Measurements from ENCODE around the gene HMGCS2.

Gene HMGCS2

GRCh38 chr1:119768778-119769177 is at the start of gene HMGCS2:
Gene HMGCS2, minus strand, starts transcription at chr1:119768905. Its CDS starts 61 bp downstream, at chr1:119768844.
- no peak for DNase-seq

DNA sequence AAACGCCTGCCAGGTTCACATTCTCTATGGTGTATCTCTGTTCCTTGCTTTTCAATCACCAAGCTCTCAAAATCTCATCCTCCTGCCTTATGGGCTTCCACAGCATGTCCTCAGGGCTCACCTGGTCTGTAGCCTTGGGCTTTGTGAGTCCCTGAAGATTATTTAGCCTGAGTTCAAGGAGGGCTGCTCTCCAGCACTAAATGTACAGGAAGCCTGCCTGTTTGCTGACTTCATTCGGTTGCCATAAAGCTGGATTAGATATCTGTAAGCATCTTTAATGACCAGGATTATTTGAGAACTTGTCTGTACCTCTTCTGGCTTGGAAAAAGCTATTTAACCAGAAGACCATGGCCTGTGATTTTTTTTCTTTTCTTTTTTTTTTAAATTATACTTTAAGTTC is 49.5 kb upstream of the HMGCS2 start:
- DNase-seq = no peak

GRCh38 chr1:119816407-119816806 is 47.7 kb upstream of the HMGCS2 start:
- DNase-seq = no peak

- DNase-seq = no peak
Measured at GRCh38 chr1:119815928-119816327, 47.2 kb upstream of the HMGCS2 start.

DNA sequence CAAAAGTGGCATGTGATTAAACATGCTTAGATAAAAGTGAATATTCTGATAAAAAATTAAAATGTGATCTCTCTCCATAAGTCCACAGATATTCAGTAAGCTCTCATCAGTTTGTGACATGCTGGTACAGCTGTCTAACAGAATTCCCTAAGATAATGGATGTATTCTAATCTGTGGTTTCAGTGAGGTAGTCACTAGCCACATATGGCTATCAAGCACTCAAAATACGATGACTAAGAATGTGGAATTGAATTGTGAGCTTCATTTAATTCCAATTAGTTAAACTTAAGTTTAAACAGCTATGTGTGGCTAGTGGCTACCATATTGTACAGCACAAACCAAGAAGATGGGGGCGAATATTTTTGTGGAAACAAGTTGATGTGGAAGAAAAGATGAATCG is 46.7 kb upstream of the HMGCS2 start:
- no peak for DNase-seq

DNA sequence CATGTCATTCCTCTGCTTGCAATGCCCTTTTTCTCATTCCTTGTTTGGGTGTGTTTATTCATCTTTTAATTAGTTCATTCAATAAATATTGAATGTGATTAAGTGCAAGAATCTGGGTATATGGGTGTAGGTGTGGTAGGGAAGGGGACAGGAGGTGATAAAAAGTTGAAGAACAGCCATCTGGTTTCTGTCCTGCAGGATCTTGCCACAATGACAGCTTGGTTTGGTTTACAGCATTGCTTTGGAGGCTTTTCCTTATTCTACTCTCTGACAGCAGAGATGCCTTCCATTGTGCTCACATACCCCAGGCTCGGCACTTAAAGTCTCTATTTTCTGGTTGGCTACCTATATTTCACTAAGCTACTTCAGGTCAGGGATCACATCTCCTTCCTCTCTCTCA is 45.6 kb upstream of the HMGCS2 start:
- DNase-seq = no peak

DNA sequence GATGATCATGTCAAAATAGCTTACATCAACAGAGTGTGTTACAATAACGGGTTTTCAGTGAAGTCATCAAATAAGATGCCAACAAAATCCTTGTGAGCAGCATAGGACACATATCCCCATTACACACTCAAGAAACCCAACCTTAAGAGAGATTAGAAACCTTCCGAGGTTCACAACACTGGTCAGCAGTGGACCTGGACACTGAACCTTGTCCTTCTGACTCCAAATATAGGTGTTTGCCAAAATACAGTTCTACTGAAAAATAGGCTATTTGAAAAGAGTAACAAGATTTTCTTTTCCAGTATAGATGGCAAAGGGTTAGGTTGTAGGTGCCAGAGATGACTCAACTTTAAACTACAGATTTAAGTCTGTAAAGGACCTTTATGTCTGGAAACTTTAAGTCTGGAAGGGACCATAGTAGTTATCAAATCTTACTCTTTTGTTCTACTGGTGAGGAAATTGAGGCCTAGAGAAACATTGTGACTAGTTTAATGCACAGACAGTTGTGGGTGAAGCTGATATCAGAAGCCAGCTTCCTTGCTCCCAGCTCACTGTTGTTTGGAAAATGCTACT is 43.4 kb upstream of the HMGCS2 start:
- DNase-seq = no peak

DNA sequence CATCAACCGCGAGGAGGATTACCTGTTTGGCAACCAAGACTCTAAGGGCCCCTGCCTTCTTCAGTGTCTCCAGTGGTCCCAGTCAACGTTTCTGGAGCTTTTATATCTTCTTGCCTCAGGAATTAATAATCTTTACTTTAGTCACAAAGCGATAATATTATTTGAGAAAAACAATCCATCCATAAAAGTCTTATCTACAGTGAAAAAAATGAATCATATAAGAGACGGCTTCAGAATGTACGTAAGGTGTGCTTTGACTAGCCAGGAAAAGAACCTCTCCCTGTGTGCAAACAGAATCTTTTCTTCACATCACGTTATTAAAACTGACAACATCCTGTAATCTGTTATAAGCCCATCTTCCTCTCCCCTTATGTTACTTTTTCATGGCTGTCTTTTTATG is 42.7 kb upstream of the HMGCS2 start, which contains the start of gene REG4:
TSS of gene REG4 (minus strand) at position 74 of the 400 bp plus-strand sequence. CDS start 2,691 bp downstream, outside the sequence.
- no peak for DNase-seq

DNA sequence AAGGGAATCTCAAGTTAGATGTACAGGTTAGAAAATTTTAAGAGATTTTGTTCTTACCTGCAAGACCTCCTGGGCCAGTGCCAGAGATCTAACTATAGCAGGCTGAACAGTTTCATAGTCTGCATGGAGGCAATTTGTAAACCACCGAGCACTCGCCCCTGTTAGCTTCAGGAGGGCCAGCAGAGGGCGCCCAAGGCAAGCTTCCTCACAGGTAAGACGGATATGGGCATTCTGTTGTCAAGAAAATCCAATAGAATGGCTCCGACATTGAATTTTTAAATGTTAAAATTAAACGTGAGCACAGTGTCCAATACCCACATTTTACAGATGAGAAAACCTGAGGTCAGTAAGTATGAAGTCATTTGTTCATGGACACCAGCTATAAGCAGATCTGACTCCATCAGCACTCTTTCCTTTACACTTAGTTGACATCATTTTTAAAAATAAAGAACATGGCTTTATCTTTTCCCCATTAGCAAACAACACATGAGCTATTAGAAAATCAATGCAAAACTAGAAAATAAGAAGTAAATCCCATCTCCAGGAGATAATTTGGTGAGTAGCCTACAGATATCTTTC is 40.4 kb upstream of the HMGCS2 start:
- peak; percentile 79 for DNase-seq

- no peak for DNase-seq
Measured at GRCh38 chr1:119808491-119808890, 39.8 kb upstream of the HMGCS2 start.

DNA sequence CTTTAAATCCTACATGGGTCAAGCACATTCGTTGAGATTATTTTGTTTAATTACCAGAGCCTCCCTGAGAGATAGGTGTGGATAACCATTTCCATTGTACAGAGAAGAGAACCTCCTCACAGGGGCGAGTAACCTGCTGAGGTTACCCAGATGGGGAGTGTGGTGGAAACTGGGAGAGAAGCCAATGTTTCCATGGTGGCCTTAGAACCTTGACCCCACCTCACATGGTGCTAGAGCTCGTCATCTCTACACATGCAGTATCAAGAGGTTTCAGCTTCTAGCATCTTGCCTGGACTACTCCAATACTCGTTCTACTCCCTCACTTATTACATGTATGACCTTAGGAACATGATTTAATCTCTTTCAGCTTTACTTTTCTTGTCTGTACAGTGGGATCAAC is 37.8 kb upstream of the HMGCS2 start:
- DNase-seq = no peak

GRCh38 chr1:119805746-119806145 is 37.0 kb upstream of the HMGCS2 start:
- DNase-seq = no peak

DNA sequence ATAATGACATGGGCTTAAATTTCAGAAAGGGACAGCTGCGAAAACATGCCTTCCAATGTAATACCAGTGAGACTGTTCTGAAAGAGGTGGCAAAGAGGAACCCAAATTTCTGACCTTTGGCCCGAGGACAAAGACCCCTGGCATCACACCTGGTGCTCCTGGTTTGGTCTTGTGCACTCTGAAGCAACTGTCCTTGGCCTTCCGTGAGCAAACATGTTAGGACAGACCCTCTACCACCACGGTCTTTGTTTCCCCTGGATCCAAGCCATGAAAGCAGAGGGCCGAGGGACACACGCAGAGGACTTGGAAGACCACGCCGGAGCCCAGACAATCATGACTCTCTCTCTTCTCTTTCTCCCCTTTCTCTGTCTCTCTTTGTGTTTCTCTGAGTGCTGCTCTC is 36.5 kb upstream of the HMGCS2 start:
- no peak for DNase-seq

DNA sequence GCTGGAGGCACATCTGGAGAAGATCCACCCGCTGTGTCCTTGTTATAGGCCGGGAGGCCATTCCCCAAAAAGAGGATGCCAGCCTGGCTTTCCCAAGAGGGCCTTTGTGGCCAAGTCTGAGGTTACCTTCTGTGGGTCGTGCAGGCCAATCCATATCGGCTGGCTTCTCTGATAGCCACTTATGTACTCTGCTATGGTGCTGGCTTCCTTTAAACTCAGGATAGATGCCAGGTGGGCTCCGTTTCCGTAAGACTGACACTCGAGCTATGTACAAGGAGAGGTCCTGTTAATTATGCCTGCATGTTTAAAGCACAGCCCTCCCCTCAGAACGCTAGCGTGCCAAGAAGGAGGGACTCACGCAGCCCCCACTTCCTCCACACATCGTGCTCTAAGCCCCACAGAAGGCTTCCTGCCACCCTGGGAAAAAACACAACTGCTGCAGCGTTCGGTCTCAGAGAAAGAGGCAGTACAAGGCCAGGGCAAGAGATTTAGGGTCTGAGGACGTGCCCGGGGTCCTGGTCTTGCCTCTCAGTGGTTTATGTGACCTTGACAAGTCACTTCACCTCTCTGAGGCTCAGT is 31.0 kb upstream of the HMGCS2 start:
- no peak for DNase-seq

- DNase-seq = no peak
Measured at GRCh38 chr1:119799003-119799402, 30.3 kb upstream of the HMGCS2 start.

DNA sequence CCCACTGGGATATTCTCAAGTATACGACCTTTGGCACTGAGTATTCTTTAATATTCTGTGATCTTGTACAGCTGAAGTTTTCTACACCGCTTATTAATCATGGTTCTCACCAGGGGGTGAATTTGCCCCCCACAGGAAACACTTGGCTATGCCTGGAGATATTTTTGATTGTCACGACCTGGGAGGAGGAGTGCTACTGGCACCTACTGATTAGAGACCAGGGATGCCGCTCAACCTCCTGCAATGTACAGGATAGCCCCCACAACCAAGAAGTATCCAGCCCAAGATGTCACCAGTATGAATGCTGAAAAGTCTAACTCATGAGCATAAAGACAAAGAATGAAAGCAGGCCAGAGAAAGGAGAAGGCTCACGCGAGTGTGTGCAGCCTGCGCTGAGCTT is 28.9 kb upstream of the HMGCS2 start:
- no peak for DNase-seq

DNA sequence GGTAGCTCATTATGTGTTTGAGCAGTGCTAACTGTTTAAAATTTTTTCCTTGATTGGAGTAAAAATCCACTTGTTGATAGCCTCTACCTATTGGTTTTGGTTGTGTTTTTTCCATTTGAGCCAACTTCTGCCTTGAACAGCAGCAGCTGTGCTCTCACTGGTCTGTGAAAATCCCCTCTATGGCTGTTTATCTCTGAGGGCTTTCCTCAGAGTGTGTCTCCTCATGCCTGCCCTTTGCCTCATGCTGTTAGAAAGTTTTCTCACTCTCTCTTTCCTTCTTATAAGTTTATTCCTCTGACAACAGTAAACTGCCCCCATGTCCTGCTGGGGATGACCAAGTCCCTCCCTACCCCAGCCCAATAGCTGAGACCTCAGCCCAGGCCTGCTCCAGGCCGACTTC is 28.5 kb upstream of the HMGCS2 start:
- no peak for DNase-seq

- DNase-seq = no peak
Measured at GRCh38 chr1:119795261-119796200, 26.8 kb upstream of the HMGCS2 start.

- no peak for DNase-seq
Measured at GRCh38 chr1:119794876-119795240, 26.2 kb upstream of the HMGCS2 start.

DNA sequence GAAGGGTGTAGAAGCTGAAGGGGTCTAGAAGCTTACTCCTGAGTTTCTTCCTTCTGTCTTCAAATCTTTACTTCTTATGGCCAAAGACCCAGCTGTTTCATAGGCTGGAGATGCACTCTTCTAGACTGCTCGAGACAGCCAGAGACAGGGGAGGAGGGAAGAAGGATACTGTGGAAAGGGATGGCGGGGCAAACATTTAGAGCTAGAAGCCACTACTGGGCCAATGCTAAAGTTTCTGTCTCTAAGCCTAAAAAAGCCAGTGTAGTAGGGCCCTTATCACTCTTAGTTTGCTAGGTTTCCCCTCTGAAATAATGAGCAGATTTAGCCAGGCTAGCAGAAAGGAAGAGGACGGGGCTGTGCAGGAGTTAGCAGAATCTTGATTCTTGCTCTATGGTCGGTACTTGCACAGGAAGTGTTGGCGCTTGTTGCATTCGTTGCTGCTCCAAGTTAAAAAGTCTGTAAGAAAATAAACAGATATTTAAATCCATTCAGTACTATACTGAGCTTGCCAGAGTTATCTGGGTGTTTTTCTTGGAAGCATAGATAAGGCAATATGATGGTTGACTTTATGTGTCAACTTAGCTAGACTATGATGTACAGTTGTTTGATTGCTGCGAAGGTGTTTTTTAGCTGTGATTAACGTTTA is 25.6 kb upstream of the HMGCS2 start:
- no peak for DNase-seq

DNA sequence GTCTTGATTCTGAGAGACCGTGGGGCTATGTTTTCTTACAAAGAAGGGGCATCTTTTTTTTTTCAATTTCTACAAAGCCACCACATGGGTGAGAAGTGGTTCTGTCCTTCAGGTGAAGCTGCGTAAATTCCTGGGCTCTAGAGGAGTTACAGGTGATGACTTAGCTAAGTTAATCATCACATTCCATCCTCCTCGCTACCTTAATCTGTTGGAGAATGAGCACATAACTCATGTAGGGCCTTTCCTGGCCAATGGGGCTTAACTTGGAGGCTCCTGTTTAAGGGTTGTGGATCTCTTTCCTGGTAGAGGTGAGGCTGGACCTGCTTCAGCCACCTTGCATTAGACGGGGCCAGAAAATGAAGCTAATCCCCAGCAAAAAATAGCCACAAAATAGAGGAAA is 22.7 kb upstream of the HMGCS2 start:
- no peak for DNase-seq

GRCh38 chr1:119790451-119791198 is 21.9 kb upstream of the HMGCS2 start:
- DNase-seq = no peak
